Smooth muscle cell (in vitro differentiated cells): ENCODE measurements around the gene MT1X. TPM values are rescaled to one million over a fixed set of nuclear protein-coding genes. Genes with fewer than 3 reads are reported as not detected.

Experiments used
- DNase-seq: peaks from one replicate; lab custom pipeline; 2025; ENCODE audit not compliant: unreplicated experiment; lab: John Stamatoyannopoulos, UW
- H2AFZ ChIP-seq: fragments of 200-600 bp; sonication (generic); 2 replicates; pipeline ENCODE4 v1.6.0; 2016; ENCODE audit warnings: antibody characterized with exemption, low read depth, mild to moderate bottlenecking
- H3F3A ChIP-seq: fragments of 200-600 bp; sonication (generic); 2 replicates; pipeline ENCODE4 v1.6.0; 2017; ENCODE audit warnings: antibody characterized with exemption, low read depth
- H3K27ac ChIP-seq: fragments of 200-600 bp; sonication (generic); 2 replicates; pipeline ENCODE4 v1.5.1; 2016; ENCODE audit warnings: low read depth, mild to moderate bottlenecking
- H3K27me3 ChIP-seq: fragments of 200-600 bp; sonication (generic); 2 replicates; pipeline ENCODE4 v1.6.1; 2016; ENCODE audit warnings: low read depth, mild to moderate bottlenecking
- H3K36me3 ChIP-seq: fragments of 200-600 bp; sonication (generic); 2 replicates; pipeline ENCODE4 v1.5.1; 2016; ENCODE audit warnings: low read depth
- H3K4me1 ChIP-seq: fragments of 200-600 bp; sonication (generic); 2 replicates; pipeline ENCODE4 v1.5.1; 2016; ENCODE audit warnings: low read depth
- H3K4me2 ChIP-seq: fragments of 200-600 bp; sonication (generic); 2 replicates; pipeline ENCODE4 v1.6.0; 2016; ENCODE audit warnings: mild to moderate bottlenecking
- H3K4me3 ChIP-seq: fragments of 200-600 bp; sonication (generic); 2 replicates; pipeline ENCODE4 v1.5.1; 2016; ENCODE audit warnings: mild to moderate bottlenecking
- H3K79me2 ChIP-seq: fragments of 200-600 bp; sonication (generic); 2 replicates; pipeline ENCODE4 v1.6.0; 2016; ENCODE audit warnings: low read depth, mild to moderate bottlenecking
- H3K9ac ChIP-seq: fragments of 200-600 bp; sonication (generic); 2 replicates; pipeline ENCODE4 v1.6.0; 2016; ENCODE audit warnings: low read depth
- H3K9me3 ChIP-seq: fragments of 200-600 bp; sonication (generic); replicated peaks from 2 replicates; pipeline ENCODE4 v1.5.1; 2016; ENCODE audit warnings: low read depth
- H4K20me1 ChIP-seq: fragments of 200-600 bp; sonication (generic); 2 replicates; pipeline ENCODE4 v1.6.0; 2016; ENCODE audit warnings: low read depth
- CTCF ChIP-seq: fragments of 200-600 bp; sonication (generic); IDR thresholded peaks from 2 replicates; pipeline ENCODE4 v1.5.1; 2017; ENCODE audit warnings: borderline replicate concordance, mild to moderate bottlenecking, antibody characterized with exemption; ENCODE audit not compliant: insufficient read depth, poor library complexity, severe bottlenecking
- WGBS: methylation state at CpG from one replicate; pipeline ENCODE4 v1.1.7; 2016; ENCODE audit warnings: low lambda C conversion rate; 5-methylcytosine and 5-hydroxymethylcytosine counted together
- polyA plus RNA-seq: library from polyadenylated mRNA; unstranded; fragments of >200 nt; fragmentation: Nextera tagmentation; extraction: Ambion mirVana; gene quantifications from 2 replicates; pipeline ENCODE4 v1.2.1, GENCODE V29; 2016
- total RNA-seq: library from RNA; depleted of rRNA; stranded (reverse); fragments of >200 nt; gene quantifications from 2 replicates; pipeline ENCODE4 v1.2.3, GENCODE V29; 2014

MT1X gene
- total RNA-seq (0.76 and 4.3 TPM in 2 replicates), polyA plus RNA-seq (11.7 and 12.8 TPM in 2 replicates)

GRCh38 chr16:56681939-56682702 is at the start of gene MT1X:
TSS of gene MT1X (plus strand) at chr16:56682470. CDS start at chr16:56682541, 71 bp downstream.
- no peak for TF ChIP-seq CTCF
- Histone ChIP-seq H3F3A (no peaks in the 10 kb centered on the region), H3K36me3 (no peaks in the 10 kb centered on the region), H3K4me3 (peak within 1 kb of the TSS; percentile 63), H3K27me3 (peaks cover 15% of the 10 kb centered on the region), H3K4me1 (no peaks in the 10 kb centered on the region), H2AFZ (peak within 1 kb of the TSS; percentile 98), H3K9me3 (no peaks in the 10 kb centered on the region), H4K20me1 (no peaks in the 10 kb centered on the region), H3K4me2 (peak within 1 kb of the TSS; percentile 99), H3K79me2 (no peaks in the 10 kb centered on the region), H3K9ac (peak within 1 kb of the TSS; percentile 55), H3K27ac (no peak within 1 kb of the TSS)
- under 1% methylated on average over 43 of the region's 49 CpGs for WGBS
- peak; percentile 17 for DNase-seq

GRCh38 chr16:56632848-56633365 is 49.4 kb upstream of the MT1X start:
- Histone ChIP-seq H3K4me2 (peak overlapping the region; percentile 82), H3K27ac (no peak overlapping the region), H3K9me3 (no peaks in the 10 kb centered on the region), H3K4me3 (peak overlapping the region; percentile 45), H2AFZ (no peak overlapping the region), H3K36me3 (no peaks in the 10 kb centered on the region), H3K9ac (no peak overlapping the region), H3K79me2 (no peaks in the 10 kb centered on the region), H3F3A (no peaks in the 10 kb centered on the region), H3K27me3 (peaks cover 72% of the 10 kb centered on the region), H4K20me1 (no peaks in the 10 kb centered on the region), H3K4me1 (peaks cover 7% of the 10 kb centered on the region)
- DNase-seq: no peak
- TF ChIP-seq CTCF: no peak
- WGBS: 19% methylated on average over 6 of the region's 6 CpGs

- Histone ChIP-seq H3F3A (no peaks in the 10 kb centered on the region), H3K9ac (no peak overlapping the region), H3K79me2 (no peaks in the 10 kb centered on the region), H3K4me2 (no peak overlapping the region), H4K20me1 (no peaks in the 10 kb centered on the region), H3K4me1 (peaks cover 12% of the 10 kb centered on the region), H3K36me3 (no peaks in the 10 kb centered on the region), H3K27ac (no peak overlapping the region), H3K27me3 (peaks cover 78% of the 10 kb centered on the region), H2AFZ (no peak overlapping the region), H3K9me3 (no peaks in the 10 kb centered on the region), H3K4me3 (no peak overlapping the region)
- TF ChIP-seq CTCF: no peak
- no peak for DNase-seq
- 52% methylated on average over 7 of the region's 7 CpGs for WGBS
These were observed 48.7 kb upstream of the MT1X start for GRCh38 chr16:56633535-56633934.
